ENCODE measurements around the gene ACKR3. TPM values are rescaled to one million over a fixed set of nuclear protein-coding genes. Genes with fewer than 3 reads are reported as not detected.

Gene ACKR3
- total RNA-seq (5.9 and 7.1 TPM in 2 replicates), polyA plus RNA-seq (10.5 and 15.3 TPM in 2 replicates), polyA minus RNA-seq (3.9 and 7.0 TPM in 2 replicates)
- 2.4 TPM for total RNA-seq (2013)

- Histone ChIP-seq H3K9ac (ENCODE audit: low read length) (peak within 1 kb of the TSS; percentile 67), H3K27ac (ENCODE audit: low read length in 2 of 2) (peak within 1 kb of the TSS in 1 of 2 donors; percentile 62), H3K4me1 (ENCODE audit: control insufficient read depth in 2 of 2, insufficient read depth in 2 of 2, low read length in 2 of 2) (peaks cover 30 to 40% of the 10 kb centered on the region in 2 donors), H3K9me3 (ENCODE audit: control extremely low read depth in 1 of 3, control insufficient read depth in 2 of 3, insufficient read depth in 1 of 3, low read length in 2 of 3) (no peaks in the 10 kb centered on the region), H3K79me2 (ENCODE audit: control insufficient read depth, insufficient read depth, low read length) (peaks cover 2% of the 10 kb centered on the region), H2AFZ (ENCODE audit: insufficient read depth, low read depth, low read length, poor library complexity, severe bottlenecking) (peak within 1 kb of the TSS; percentile 66), H3K4me3 (ENCODE audit: control extremely low read depth in 1 of 5, extremely low read depth in 1 of 5, insufficient read depth in 1 of 5, low read depth in 2 of 5, low read length in 4 of 5) (peak within 1 kb of the TSS; percentile 23 to 67 (median 55)), H3K4me2 (replicated peaks; ENCODE audit: low read depth, low read length, poor library complexity, severe bottlenecking) (peak within 1 kb of the TSS; percentile 86), H3K27me3 (replicated peaks in 1 of 4; ENCODE audit: control extremely low read depth in 1 of 4, control insufficient read depth in 3 of 4, insufficient read depth in 4 of 4, low read length in 3 of 4) (peaks cover 0 to 4% (median 0%) of the 10 kb centered on the region in 4 experiments), H3K36me3 (replicated peaks in 1 of 2; ENCODE audit: control extremely low read depth in 1 of 2, control insufficient read depth in 1 of 2, extremely low read depth in 1 of 2, insufficient read depth in 2 of 2, low read length in 1 of 2) (no peaks in the 10 kb centered on the region), H4K20me1 (ENCODE audit: control insufficient read depth, insufficient read depth, low read length, poor library complexity, severe bottlenecking) (peaks cover 3% of the 10 kb centered on the region)
- ATAC-seq (ENCODE audit: low read depth) (peak; percentile 91), DNase-seq (peak; percentile 90)
- intact Hi-C loops (cut with micrococcal nuclease) = loop anchor here (1.0 to 10.0 kb wide), 5 partner anchors 24 to 515 kb away; partner anchors contain the start of gene COPS8
- Mint-ChIP-seq H3K27ac (peak within 1 kb of the TSS; percentile 87), H3K27me3 (no peaks in the 10 kb centered on the region), H3K4me3 (peak within 1 kb of the TSS; percentile 95), H3K4me1 (peaks cover 44% of the 10 kb centered on the region), H3K9me3 (ENCODE audit: insufficient read depth) (no peaks in the 10 kb centered on the region)
- ChIA-PET CTCF (interaction anchor here (0.7 to 11.2 kb wide), 32 partner anchors 11 to 517 kb away, joined by 3 to 429 read pairs (median 6); partner anchors contain the start of gene COPS8), POLR2A (interaction anchor here (0.5 to 2.4 kb wide), 7 partner anchors 13 to 203 kb away, joined by 3 to 12 read pairs (median 4); no protein-coding TSS in a partner anchor)
- peak; percentile 63 for TF ChIP-seq CTCF (IDR thresholded peaks at IDR 0.05)
- TF ChIP-seq EZH2 (IDR thresholded peaks at IDR 0.05; ENCODE audit: borderline replicate concordance, insufficient read depth, low read depth, low read length, poor library complexity, severe bottlenecking) = no peak
- 7% methylated on average over 10 of the region's 10 CpGs for WGBS (ENCODE audit: insufficient coverage)
Observed at GRCh38 chr2:236569573-236569973, at the start of gene ACKR3. ACKR3 (plus strand) TSS chr2:236569825; CDS start chr2:236580466, 10,641 bp downstream.

GRCh38 chr2:236521556-236521955 lies 48.1 kb upstream of the ACKR3 start:
- H3K27me3 Mint-ChIP-seq = peaks cover 19% of the 10 kb centered on the region
- Histone ChIP-seq H3K27ac (ENCODE audit: low read length in 2 of 2) (no peak overlapping the region), H3K9ac (ENCODE audit: low read length) (no peak overlapping the region), H3K79me2 (ENCODE audit: control insufficient read depth, insufficient read depth, low read length) (no peaks in the 10 kb centered on the region), H4K20me1 (ENCODE audit: control insufficient read depth, insufficient read depth, low read length, poor library complexity, severe bottlenecking) (no peaks in the 10 kb centered on the region), H3K36me3 (replicated peaks in 1 of 2; ENCODE audit: control extremely low read depth in 1 of 2, control insufficient read depth in 1 of 2, extremely low read depth in 1 of 2, insufficient read depth in 2 of 2, low read length in 1 of 2) (no peaks in the 10 kb centered on the region), H3K4me2 (replicated peaks; ENCODE audit: low read depth, low read length, poor library complexity, severe bottlenecking) (no peak overlapping the region), H3K4me3 (ENCODE audit: control extremely low read depth in 1 of 5, extremely low read depth in 1 of 5, insufficient read depth in 1 of 5, low read depth in 2 of 5, low read length in 4 of 5) (no peak overlapping the region), H3K4me1 (ENCODE audit: control insufficient read depth in 2 of 2, insufficient read depth in 2 of 2, low read length in 2 of 2) (peaks cover 10 to 11% of the 10 kb centered on the region in 2 donors), H2AFZ (ENCODE audit: insufficient read depth, low read depth, low read length, poor library complexity, severe bottlenecking) (no peak overlapping the region), H3K27me3 (replicated peaks in 1 of 4; ENCODE audit: control extremely low read depth in 1 of 4, control insufficient read depth in 3 of 4, insufficient read depth in 4 of 4, low read length in 3 of 4) (peaks cover 0 to 6% (median 1%) of the 10 kb centered on the region in 4 experiments), H3K9me3 (ENCODE audit: control extremely low read depth in 1 of 3, control insufficient read depth in 2 of 3, insufficient read depth in 1 of 3, low read length in 2 of 3) (no peaks in the 10 kb centered on the region)
- CTCF ChIA-PET = interaction anchor here (2.3 kb wide), 1 partner anchor 8 kb away, joined by 11 read pairs; no protein-coding TSS in a partner anchor
- no peak overlapping the region for H3K4me3 Mint-ChIP-seq
- POLR2A ChIA-PET = no interaction called here
- no peak for DNase-seq
- peaks cover 12% of the 10 kb centered on the region for H3K4me1 Mint-ChIP-seq
- TF ChIP-seq CTCF (IDR thresholded peaks at IDR 0.05) = no peak
- TF ChIP-seq EZH2 (IDR thresholded peaks at IDR 0.05; ENCODE audit: borderline replicate concordance, insufficient read depth, low read depth, low read length, poor library complexity, severe bottlenecking) = no peak
- no peak for ATAC-seq (ENCODE audit: low read depth)
- intact Hi-C loops (cut with micrococcal nuclease) = no loop called here
- no peak overlapping the region for H3K27ac Mint-ChIP-seq
- no peaks in the 10 kb centered on the region for H3K9me3 Mint-ChIP-seq (ENCODE audit: insufficient read depth)
